ENCODE data around the gene NELFA.

The NELFA gene

GRCh38 chr4:1961563-1961962, 47.2 kb downstream of the NELFA start:
- no peak for DNase-seq

GRCh38 chr4:1961038-1961437, 47.7 kb downstream of the NELFA start:
- no peak for DNase-seq

- no peak for DNase-seq
Observed at GRCh38 chr4:1960170-1960825, 48.5 kb downstream of the NELFA start.

GRCh38 chr4:1959104-1959384, 49.7 kb downstream of the NELFA start:
- no peak for DNase-seq

GRCh38 chr4:1958276-1959103, 50.3 kb downstream of the NELFA start:
- no peak for DNase-seq

GRCh38 chr4:1956631-1957030, 52.1 kb downstream of the NELFA start:
- no peak for DNase-seq

GRCh38 chr4:1953335-1953734, 55.4 kb downstream of the NELFA start:
- DNase-seq, result no peak

- no peak for DNase-seq
Observed at GRCh38 chr4:1952719-1953118, 56.1 kb downstream of the NELFA start.

GRCh38 chr4:1952058-1952700, 56.6 kb downstream of the NELFA start:
- DNase-seq, result no peak

GRCh38 chr4:1950369-1950768, 58.4 kb downstream of the NELFA start:
- DNase-seq, result no peak

- no peak for DNase-seq
Observed at GRCh38 chr4:1948892-1949436, 59.8 kb downstream of the NELFA start.

- DNase-seq, result no peak
Observed at GRCh38 chr4:1948232-1948631, 60.5 kb downstream of the NELFA start.

- no peak for DNase-seq
Observed at GRCh38 chr4:1945912-1946311, 62.9 kb downstream of the NELFA start.

- DNase-seq, result no peak
Observed at GRCh38 chr4:1945124-1945895, 63.5 kb downstream of the NELFA start.

- DNase-seq, result no peak
Observed at GRCh38 chr4:1943928-1944327, 64.8 kb downstream of the NELFA start.

- DNase-seq, result no peak
Observed at GRCh38 chr4:1940566-1940965, 68.2 kb downstream of the NELFA start.

GRCh38 chr4:1939664-1940509, 68.9 kb downstream of the NELFA start:
- no peak for DNase-seq

- no peak for DNase-seq
Observed at GRCh38 chr4:1938027-1938426, 70.7 kb downstream of the NELFA start.

GRCh38 chr4:1937550-1937949, 71.2 kb downstream of the NELFA start:
- no peak for DNase-seq

- no peak for DNase-seq
Observed at GRCh38 chr4:1933700-1934099, 75.1 kb downstream of the NELFA start.

GRCh38 chr4:1932736-1933135, 76.0 kb downstream of the NELFA start:
- DNase-seq, result no peak
